ENCODE measurements around the gene SLC13A5. TPM values are rescaled to one million over a fixed set of nuclear protein-coding genes. Genes with fewer than 3 reads are reported as not detected.
A peak's percentile ranks its signal among the peaks of the same experiment; 100 is the strongest.

The SLC13A5 gene
- total RNA-seq, 1 experiment from 2014 or later = 0.07 TPM

DNA sequence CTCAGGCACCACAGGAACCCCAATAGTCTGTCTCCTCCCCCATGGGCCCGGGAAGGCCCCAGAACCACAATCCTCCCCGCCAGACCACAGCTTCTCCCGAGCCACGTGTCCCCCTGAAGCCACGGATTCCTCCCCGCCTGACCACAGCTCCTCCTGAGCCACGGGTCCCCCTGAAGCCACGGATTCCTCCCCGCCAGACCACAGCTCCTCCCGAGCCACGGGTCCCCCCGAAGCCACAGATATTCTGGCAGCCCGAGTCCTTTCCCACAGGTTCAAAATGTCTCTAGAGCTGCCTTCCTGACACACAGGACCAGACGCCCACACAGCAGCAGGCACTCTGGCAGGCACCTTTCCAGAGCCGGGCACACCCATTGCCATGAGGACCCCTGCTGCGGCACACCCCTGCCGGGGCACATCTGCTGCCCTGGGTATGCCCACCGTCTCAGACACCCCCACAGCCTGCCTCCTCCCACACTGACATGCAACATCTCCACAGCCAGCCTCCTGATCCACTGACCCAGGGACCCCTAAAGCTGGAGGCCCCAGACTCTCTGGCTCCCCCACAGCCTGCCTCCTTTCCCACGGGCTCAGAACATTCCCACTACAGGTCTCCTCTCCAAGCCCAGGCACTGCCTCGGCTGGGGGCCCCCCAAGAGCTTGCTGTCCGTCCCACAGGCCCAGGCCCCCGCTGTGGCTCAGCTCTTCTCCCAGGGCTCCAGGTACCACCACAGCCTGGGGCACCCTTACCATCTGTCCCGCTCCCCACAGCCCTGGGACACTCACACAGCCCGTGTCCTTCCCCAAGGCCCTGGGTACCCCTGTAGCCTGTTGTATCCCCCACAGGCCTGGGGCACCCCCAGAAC lies 74.9 kb downstream of the SLC13A5 start:
- Histone ChIP-seq H3K4me3 (replicated peaks in 1 of 2; ENCODE audit: low read depth in 1 of 2, low read length in 2 of 2) (no peak overlapping the region; a peak in 1 of 4 replicates), H3K36me3 (ENCODE audit: control insufficient read depth in 1 of 2, insufficient read depth in 2 of 2, low read length in 2 of 2) (peaks cover 11 to 21% of the 10 kb centered on the region in 2 experiments; a peak in 3 of 4 replicates), H3K79me2 (ENCODE audit: insufficient read depth, low read length) (peaks cover 41% of the 10 kb centered on the region), H3K9me3 (ENCODE audit: control insufficient read depth in 1 of 2, insufficient read depth in 1 of 2, low read depth in 1 of 2, low read length in 2 of 2) (no peaks in the 10 kb centered on the region), H3K9ac (ENCODE audit: low read length) (no peak overlapping the region), H3K4me1 (ENCODE audit: control insufficient read depth in 1 of 2, insufficient read depth in 2 of 2, low read length in 2 of 2) (peaks cover 13 to 25% of the 10 kb centered on the region in 2 experiments; a peak in 3 of 4 replicates), H4K20me1 (ENCODE audit: insufficient read depth) (no peaks in the 10 kb centered on the region), H2AFZ (ENCODE audit: low read depth, low read length, poor library complexity, severe bottlenecking) (no peak overlapping the region), H3K9me2 (ENCODE audit: insufficient read depth) (no peaks in the 10 kb centered on the region), H3K27ac (ENCODE audit: low read depth, low read length) (peak overlapping the region; percentile 94; the same call in 1 of the 2 replicates), H3K27me3 (ENCODE audit: insufficient read depth, low read length) (no peaks in the 10 kb centered on the region), H3K4me2 (ENCODE audit: low read length) (peak overlapping the region; percentile 85)
- TF ChIP-seq, protein P1, sequence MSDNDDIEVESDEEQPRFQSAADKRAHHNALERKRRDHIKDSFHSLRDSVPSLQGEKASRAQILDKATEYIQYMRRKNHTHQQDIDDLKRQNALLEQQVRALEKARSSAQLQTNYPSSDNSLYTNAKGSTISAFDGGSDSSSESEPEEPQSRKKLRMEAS (IDR thresholded peaks at IDR 0.05) = no peak
- TF ChIP-seq ELF1 (IDR thresholded peaks at IDR 0.05; ENCODE audit: borderline replicate concordance, low read depth) (no peak), EGR1 (IDR thresholded peaks at IDR 0.05; ENCODE audit: low read depth) (no peak), FOSL1 (IDR thresholded peaks at IDR 0.05; ENCODE audit: low read depth) (no peak), JUND (IDR thresholded peaks at IDR 0.05) (no peak), SP1 (IDR thresholded peaks at IDR 0.05; ENCODE audit: low read depth) (no peak), EZH2phosphoT487 (IDR thresholded peaks at IDR 0.05; ENCODE audit: borderline replicate concordance) (no peak), POLR2AphosphoS5 (IDR thresholded peaks at IDR 0.05; ENCODE audit: low read depth, low read length) (no peak), CBX3 (IDR thresholded peaks at IDR 0.05; ENCODE audit: low read depth) (no peak), ZFX (IDR thresholded peaks at IDR 0.05) (no peak), YY1 (IDR thresholded peaks at IDR 0.05; ENCODE audit: extremely low read depth, insufficient replicate concordance, low read depth, low read length) (no peak), TCF7L2 (IDR thresholded peaks at IDR 0.05; ENCODE audit: borderline replicate concordance, extremely low read depth, insufficient read depth, insufficient read length) (no peak)
- TF ChIP-seq, protein P2, sequence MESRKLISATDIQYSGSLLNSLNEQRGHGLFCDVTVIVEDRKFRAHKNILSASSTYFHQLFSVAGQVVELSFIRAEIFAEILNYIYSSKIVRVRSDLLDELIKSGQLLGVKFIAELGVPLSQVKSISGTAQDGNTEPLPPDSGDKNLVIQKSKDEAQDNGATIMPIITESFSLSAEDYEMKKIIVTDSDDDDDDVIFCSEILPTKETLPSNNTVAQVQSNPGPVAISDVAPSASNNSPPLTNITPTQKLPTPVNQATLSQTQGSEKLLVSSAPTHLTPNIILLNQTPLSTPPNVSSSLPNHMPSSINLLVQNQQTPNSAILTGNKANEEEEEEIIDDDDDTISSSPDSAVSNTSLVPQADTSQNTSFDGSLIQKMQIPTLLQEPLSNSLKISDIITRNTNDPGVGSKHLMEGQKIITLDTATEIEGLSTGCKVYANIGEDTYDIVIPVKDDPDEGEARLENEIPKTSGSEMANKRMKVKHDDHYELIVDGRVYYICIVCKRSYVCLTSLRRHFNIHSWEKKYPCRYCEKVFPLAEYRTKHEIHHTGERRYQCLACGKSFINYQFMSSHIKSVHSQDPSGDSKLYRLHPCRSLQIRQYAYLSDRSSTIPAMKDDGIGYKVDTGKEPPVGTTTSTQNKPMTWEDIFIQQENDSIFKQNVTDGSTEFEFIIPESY (IDR thresholded peaks at IDR 0.05; ENCODE audit: extremely low read depth, insufficient replicate concordance, low read length) = no peak
- TF ChIP-seq, protein P3, sequence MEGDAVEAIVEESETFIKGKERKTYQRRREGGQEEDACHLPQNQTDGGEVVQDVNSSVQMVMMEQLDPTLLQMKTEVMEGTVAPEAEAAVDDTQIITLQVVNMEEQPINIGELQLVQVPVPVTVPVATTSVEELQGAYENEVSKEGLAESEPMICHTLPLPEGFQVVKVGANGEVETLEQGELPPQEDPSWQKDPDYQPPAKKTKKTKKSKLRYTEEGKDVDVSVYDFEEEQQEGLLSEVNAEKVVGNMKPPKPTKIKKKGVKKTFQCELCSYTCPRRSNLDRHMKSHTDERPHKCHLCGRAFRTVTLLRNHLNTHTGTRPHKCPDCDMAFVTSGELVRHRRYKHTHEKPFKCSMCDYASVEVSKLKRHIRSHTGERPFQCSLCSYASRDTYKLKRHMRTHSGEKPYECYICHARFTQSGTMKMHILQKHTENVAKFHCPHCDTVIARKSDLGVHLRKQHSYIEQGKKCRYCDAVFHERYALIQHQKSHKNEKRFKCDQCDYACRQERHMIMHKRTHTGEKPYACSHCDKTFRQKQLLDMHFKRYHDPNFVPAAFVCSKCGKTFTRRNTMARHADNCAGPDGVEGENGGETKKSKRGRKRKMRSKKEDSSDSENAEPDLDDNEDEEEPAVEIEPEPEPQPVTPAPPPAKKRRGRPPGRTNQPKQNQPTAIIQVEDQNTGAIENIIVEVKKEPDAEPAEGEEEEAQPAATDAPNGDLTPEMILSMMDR (IDR thresholded peaks at IDR 0.05 in 2 of 3, conservative IDR thresholded peaks at IDR 0.05 in 1 of 3; ENCODE audit: borderline replicate concordance in 1 of 3, insufficient read depth in 1 of 3, low read depth in 2 of 3, low read length in 2 of 3) = no peak
- POLR2A ChIA-PET = no interaction called here
- CTCF ChIA-PET = no interaction called here
- ATAC-seq = no peak
- intact Hi-C loops (cut with micrococcal nuclease) = no loop called here
- no TSS peak for BruUV-seq (replicated peaks)
- RAD21 ChIA-PET (ENCODE audit: low non-redundant PET in 1 of 2, low total read pairs in 2 of 2, uncharacterized antibody in 2 of 2, unreplicated experiment in 2 of 2) = no interaction called here
- DNase-seq (ENCODE audit: low read depth, low spot score) = no peak
